ENCODE measurements around the gene FTO. TPM values are rescaled to one million over a fixed set of nuclear protein-coding genes. Genes with fewer than 3 reads are reported as not detected.
A peak's percentile ranks its signal among the peaks of the same experiment; 100 is the strongest.

The FTO gene
- total RNA-seq, 2 donors from 2014 or later: 47.5 to 50.4 TPM

DNA sequence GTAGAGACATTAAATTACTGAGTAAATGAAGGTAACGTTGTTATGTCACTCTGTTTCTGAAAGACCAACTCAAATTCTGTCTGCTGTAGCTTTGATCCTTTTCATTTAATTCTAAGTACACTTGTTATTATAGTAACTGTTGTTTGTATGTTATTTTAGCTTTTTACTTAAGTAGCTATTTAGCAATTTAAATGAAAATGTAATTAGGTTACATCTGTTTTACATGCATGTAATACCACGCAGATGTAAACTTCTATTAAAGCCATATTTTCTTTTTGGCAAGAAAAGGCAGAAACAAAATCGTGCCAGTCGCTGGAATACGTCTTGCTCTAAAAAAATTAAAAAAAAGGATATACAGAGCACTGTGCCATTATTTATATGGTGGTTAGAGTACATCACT is 282.8 kb downstream of the FTO start:
- no peak for ATAC-seq
- DNase-seq: no peak
- whole genome bisulfite sequencing, 2 donors: 92 to 95% methylated on average over 5 of the region's 5 CpGs
- intact Hi-C loops (cut with DNase I): no loop called here
- TF ChIP-seq, protein P1, sequence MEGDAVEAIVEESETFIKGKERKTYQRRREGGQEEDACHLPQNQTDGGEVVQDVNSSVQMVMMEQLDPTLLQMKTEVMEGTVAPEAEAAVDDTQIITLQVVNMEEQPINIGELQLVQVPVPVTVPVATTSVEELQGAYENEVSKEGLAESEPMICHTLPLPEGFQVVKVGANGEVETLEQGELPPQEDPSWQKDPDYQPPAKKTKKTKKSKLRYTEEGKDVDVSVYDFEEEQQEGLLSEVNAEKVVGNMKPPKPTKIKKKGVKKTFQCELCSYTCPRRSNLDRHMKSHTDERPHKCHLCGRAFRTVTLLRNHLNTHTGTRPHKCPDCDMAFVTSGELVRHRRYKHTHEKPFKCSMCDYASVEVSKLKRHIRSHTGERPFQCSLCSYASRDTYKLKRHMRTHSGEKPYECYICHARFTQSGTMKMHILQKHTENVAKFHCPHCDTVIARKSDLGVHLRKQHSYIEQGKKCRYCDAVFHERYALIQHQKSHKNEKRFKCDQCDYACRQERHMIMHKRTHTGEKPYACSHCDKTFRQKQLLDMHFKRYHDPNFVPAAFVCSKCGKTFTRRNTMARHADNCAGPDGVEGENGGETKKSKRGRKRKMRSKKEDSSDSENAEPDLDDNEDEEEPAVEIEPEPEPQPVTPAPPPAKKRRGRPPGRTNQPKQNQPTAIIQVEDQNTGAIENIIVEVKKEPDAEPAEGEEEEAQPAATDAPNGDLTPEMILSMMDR (IDR thresholded peaks at IDR 0.05): no peak
- no peak for TF ChIP-seq POLR2A (IDR thresholded peaks at IDR 0.05)
- Histone ChIP-seq H3K4me1 (peaks cover 12% of the 10 kb centered on the region), H3K9me3 (no peaks in the 10 kb centered on the region), H3K27me3 (no peaks in the 10 kb centered on the region), H3K4me3 (no peak overlapping the region), H3K27ac (no peak overlapping the region), H3K36me3 (replicated peaks in 1 of 2; ENCODE audit: insufficient read depth in 1 of 2, low read depth in 2 of 2) (no peaks in the 10 kb centered on the region)

DNA sequence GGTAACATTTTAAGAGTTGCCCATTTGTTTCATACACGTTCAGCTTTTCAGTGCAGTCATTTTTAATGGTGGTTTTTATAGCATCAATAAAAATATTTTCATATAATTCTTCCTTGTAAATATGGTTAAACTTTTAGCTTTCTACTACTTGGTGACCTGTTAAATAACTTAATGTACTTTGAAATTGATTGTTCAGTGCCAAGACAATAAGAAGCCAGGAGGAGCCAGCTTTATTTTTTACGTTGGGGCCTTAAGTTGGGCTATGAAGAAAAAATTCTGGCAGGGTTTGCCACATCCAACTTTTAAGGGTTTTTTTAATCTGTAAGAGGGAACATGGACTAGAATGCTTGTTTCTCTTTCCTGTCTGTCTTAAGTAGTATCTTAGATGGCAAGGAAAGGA is 284.2 kb downstream of the FTO start:
- H3K9me3 ChIP-seq: no peaks in the 10 kb centered on the region
- TF ChIP-seq, protein P1 (IDR thresholded peaks at IDR 0.05): no peak
- TF ChIP-seq POLR2A (IDR thresholded peaks at IDR 0.05): no peak
- intact Hi-C loops (cut with DNase I): no loop called here
- H3K36me3 ChIP-seq (replicated peaks in 1 of 2; ENCODE audit: insufficient read depth in 1 of 2, low read depth in 2 of 2): no peaks in the 10 kb centered on the region
- ATAC-seq (no peak), DNase-seq (no peak)
- H3K4me3 ChIP-seq: no peak overlapping the region
- 46 to 56% methylated on average over 2 of the region's 2 CpGs for WGBS, 2 donors
- no peak overlapping the region for H3K27ac ChIP-seq
- no peaks in the 10 kb centered on the region for H3K27me3 ChIP-seq
- peaks cover 19% of the 10 kb centered on the region for H3K4me1 ChIP-seq

DNA sequence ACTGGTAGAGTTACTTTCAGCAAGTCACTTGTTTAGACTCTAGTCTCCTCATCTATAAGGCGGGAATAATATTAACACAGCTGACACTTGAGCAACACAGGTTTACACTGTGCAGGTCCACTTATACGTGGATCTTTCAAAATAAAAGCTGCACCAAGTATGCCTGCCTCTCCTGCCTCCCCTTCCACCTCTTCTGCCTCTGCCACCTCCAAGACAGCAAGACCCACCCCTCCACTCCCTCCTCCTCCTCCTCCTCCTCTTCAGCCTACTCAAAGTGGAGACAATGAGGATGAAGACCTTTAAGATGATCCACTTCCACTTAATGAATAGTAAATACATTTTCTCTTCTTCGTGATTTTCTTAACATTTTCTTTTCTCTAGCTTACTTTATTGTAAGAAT is 285.6 kb downstream of the FTO start:
- Histone ChIP-seq H3K27me3 (no peaks in the 10 kb centered on the region), H3K36me3 (replicated peaks in 1 of 2; ENCODE audit: insufficient read depth in 1 of 2, low read depth in 2 of 2) (no peaks in the 10 kb centered on the region), H3K4me3 (no peak overlapping the region), H3K4me1 (peaks cover 19% of the 10 kb centered on the region), H3K27ac (no peak overlapping the region), H3K9me3 (no peaks in the 10 kb centered on the region)
- ATAC-seq (no peak), DNase-seq (no peak)
- 91 to 92% methylated on average over 3 of the region's 3 CpGs for WGBS, 2 donors
- TF ChIP-seq, protein P1 (IDR thresholded peaks at IDR 0.05): no peak
- TF ChIP-seq POLR2A (IDR thresholded peaks at IDR 0.05): no peak
- intact Hi-C loops (cut with DNase I): no loop called here

DNA sequence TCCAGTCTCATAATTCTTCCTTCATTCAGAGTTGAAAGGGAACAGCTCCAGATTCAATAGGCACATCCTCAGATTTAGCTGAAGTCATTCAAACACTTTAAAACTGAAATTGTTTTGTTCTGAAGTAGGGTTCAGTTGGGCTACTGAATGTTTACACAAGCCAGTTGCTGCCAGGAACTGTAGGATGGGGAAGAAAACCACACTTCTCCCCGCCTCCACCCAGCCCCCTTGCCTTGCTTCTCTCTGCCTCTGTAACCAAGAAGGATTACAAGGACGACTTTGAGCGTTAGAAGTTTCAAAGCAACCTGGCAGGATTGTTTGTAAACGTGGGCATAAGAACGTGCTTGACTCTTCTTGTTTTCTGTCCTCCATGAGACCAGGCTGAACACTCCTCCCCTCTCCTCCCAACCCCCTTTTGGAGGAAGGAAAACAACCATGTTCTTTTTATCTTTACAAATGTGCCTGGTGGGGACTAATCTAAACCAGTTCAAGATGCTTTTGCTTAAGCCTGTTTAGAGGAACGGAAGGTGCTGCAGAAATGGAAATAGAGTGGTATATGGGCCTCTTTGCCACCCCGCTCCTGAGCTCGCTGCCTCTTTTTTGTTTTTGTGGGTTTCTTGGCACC is 287.9 kb downstream of the FTO start:
- Histone ChIP-seq H3K9me3 (no peaks in the 10 kb centered on the region), H3K36me3 (replicated peaks in 1 of 2; ENCODE audit: insufficient read depth in 1 of 2, low read depth in 2 of 2) (no peaks in the 10 kb centered on the region), H3K27ac (peak overlapping the region; percentile 6 to 64 (median 49)), H3K4me3 (no peak overlapping the region), H3K27me3 (no peaks in the 10 kb centered on the region), H3K4me1 (peaks cover 19% of the 10 kb centered on the region)
- intact Hi-C loops (cut with DNase I): no loop called here
- TF ChIP-seq, protein P1 (IDR thresholded peaks at IDR 0.05): no peak
- no peak for TF ChIP-seq POLR2A (IDR thresholded peaks at IDR 0.05)
- peak in 3 of 4 donors; percentile 12 to 14 (median 13) for DNase-seq
- peak; percentile 22 for ATAC-seq
- 39 to 56% methylated on average over 8 of the region's 8 CpGs for WGBS, 2 donors

DNA sequence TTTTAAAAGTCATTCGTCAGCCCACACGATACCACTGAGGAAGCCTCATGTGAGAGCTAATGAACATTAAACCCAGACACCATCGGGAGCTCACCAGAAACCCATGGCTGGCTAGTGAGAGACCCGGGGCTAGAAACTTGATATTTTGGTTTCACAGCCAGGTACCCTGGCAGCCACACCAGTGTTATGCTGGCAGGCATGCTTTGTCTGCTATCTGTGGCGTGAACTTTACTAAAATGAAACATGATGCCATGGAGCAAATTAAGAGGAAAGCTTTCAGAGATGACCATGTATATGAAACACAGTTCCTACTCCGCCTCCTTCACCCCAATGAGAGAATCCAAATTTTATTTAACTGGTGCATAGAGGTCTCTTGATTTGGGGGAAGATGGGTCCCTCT is 291.4 kb downstream of the FTO start:
- no peak for DNase-seq
- no peak for ATAC-seq
- H3K4me3 ChIP-seq: no peak overlapping the region
- no peak overlapping the region for H3K27ac ChIP-seq
- WGBS, 2 donors: 84 to 97% methylated on average over 6 of the region's 6 CpGs
- no peaks in the 10 kb centered on the region for H3K36me3 ChIP-seq (replicated peaks in 1 of 2; ENCODE audit: insufficient read depth in 1 of 2, low read depth in 2 of 2)
- H3K4me1 ChIP-seq: peaks cover 19% of the 10 kb centered on the region
- TF ChIP-seq, protein P1 (IDR thresholded peaks at IDR 0.05): no peak
- no peaks in the 10 kb centered on the region for H3K9me3 ChIP-seq
- intact Hi-C loops (cut with DNase I): no loop called here
- H3K27me3 ChIP-seq: no peaks in the 10 kb centered on the region
